H1 (cell line): ENCODE measurements around the gene TPM2. TPM values are rescaled to one million over a fixed set of nuclear protein-coding genes. Genes with fewer than 3 reads are reported as not detected.

Experiments used
- EP300 ChIP-seq, 2 experiments: IDR thresholded peaks; 1 replicate in 1 of 2; 2 replicates in 1 of 2; pipeline ENCODE4 v1.6.1; 2011 to 2012; ENCODE audit warnings: low read depth in 2 of 2, low read length in 2 of 2, mild to moderate bottlenecking in 2 of 2, borderline replicate concordance in 1 of 2, inconsistent platforms in 1 of 2, moderate library complexity in 1 of 2
- KDM4A ChIP-seq: IDR thresholded peaks from one replicate; pipeline ENCODE4 v1.7.1; 2012; ENCODE audit warnings: low read depth, mild to moderate bottlenecking, moderate library complexity, low read length, inconsistent platforms; ENCODE audit not compliant: severe bottlenecking
- polyA plus RNA-seq, 7 experiments: library from polyadenylated mRNA; depleted of rRNA in 3 of 7; stranded (reverse) in 5 of 7; unstranded in 2 of 7; fragments of >200 nt in 5 of 7; fragments of 200-250 nt in 2 of 7; gene quantifications; 1 replicate in 5 of 7; 2 replicates in 1 of 7; 4 replicates in 1 of 7; pipeline versions ENCODE4 v1.2.1 to v1.2.3, GENCODE V29; 2011 to 2013; ENCODE audit warnings: missing spikeins in 2 of 7, mixed read lengths in 2 of 7
- total RNA-seq: library from RNA; stranded (reverse); fragmentation: NEBNext Ultra II Directional; extraction: Animal tissue kit (Norgen Biotek cat#: 25700); gene quantifications from 2 replicates; pipeline ENCODE4 v1.2.1, GENCODE V29; 2021

The TPM2 gene
- total and polyA plus RNA-seq, 2 of the 8 experiments (the other 6 are each of a cell fraction or from before 2014, with no cell fraction given) = 62.5 to 181 TPM

GRCh38 chr9:35666045-35666444 lies 23.7 kb downstream of the TPM2 start (continued):
- TF ChIP-seq KDM4A (no peak), EP300 (IDR thresholded peaks at IDR 0.05; ENCODE audit: borderline replicate concordance in 1 of 2, low read depth in 2 of 2, low read length in 2 of 2) (no peak)
- TF ChIP-seq, all 59 proteins: peak for 0
